Adrenal gland (tissue), 5 donors: ENCODE data around the gene TRMU.

Experiments used
- POLR2A ChIP-seq, 2 donors: fragments of 450-650 bp; IDR thresholded peaks; one replicate each; pipeline ENCODE4 v1.6.1; 2017; ENCODE audit warnings: antibody characterized with exemption in 2 of 2, mild to moderate bottlenecking in 2 of 2, moderate library complexity in 1 of 2
- TF ChIP-seq, protein P1 (sequence below), 6 experiments: fragments of 450-650 bp in 4 of 6; fragments of 200-600 bp in 2 of 6; sonication (generic) in 1 of 6; IDR thresholded peaks; 1 replicate in 5 of 6; 2 replicates in 1 of 6; pipeline versions ENCODE4 v1.5.1 to v1.8.0; 2016 to 2021; ENCODE audit warnings: antibody characterized with exemption in 6 of 6, mild to moderate bottlenecking in 2 of 6, moderate library complexity in 1 of 6
- donor health status: DM: no; HTN: no; CAD: no.

DNA sequence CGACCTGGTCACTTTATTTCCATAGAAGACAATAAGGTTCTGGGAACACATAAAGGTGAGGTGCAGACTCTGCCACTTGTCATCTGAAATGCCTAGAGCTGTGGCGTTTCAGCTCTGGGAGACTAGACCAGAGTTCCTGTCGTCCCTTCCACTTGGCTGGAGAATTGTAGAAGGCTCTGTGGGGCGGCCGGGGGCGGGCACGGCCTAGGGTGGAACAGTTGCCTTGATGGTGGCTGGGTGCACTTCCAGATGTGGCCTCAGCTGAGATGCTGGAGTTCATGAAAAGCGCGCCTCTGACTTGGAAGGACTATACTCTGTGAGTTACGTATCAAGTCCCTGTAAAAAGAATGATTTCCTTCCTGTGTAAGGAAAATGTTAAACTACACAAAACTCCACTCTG, 16.8 kb downstream of the TRMU start:
- TF ChIP-seq, protein P1, sequence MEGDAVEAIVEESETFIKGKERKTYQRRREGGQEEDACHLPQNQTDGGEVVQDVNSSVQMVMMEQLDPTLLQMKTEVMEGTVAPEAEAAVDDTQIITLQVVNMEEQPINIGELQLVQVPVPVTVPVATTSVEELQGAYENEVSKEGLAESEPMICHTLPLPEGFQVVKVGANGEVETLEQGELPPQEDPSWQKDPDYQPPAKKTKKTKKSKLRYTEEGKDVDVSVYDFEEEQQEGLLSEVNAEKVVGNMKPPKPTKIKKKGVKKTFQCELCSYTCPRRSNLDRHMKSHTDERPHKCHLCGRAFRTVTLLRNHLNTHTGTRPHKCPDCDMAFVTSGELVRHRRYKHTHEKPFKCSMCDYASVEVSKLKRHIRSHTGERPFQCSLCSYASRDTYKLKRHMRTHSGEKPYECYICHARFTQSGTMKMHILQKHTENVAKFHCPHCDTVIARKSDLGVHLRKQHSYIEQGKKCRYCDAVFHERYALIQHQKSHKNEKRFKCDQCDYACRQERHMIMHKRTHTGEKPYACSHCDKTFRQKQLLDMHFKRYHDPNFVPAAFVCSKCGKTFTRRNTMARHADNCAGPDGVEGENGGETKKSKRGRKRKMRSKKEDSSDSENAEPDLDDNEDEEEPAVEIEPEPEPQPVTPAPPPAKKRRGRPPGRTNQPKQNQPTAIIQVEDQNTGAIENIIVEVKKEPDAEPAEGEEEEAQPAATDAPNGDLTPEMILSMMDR (IDR thresholded peaks at IDR 0.05): no peak
- TF ChIP-seq POLR2A (IDR thresholded peaks at IDR 0.05): no peak
